ENCODE results near the gene CHST8.

Gene CHST8

DNA sequence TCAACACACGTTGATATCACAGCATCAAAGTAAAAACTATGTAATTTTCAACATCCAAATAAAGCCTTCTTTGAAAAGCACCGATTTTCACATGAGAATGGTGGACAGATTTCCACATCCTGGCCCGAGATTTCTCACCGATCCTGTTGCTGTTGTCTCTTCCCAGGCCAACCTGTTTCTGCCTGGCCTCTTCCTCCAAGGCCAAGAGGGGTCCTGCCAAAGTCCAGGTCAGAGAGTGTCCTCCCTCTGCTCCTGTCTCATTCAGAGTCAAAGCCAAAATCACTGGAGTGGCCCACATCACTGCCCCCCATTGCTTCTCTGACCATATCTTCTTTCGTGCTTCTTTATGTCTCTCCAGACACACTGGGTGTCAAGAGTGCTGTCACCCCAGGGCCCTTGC, 49.5 kb downstream of the CHST8 start:
- no peak overlapping the region for H3K4me3 ChIP-seq (ENCODE audit: low read length, poor library complexity, severe bottlenecking)
- no peak overlapping the region for H3K9ac ChIP-seq (ENCODE audit: low read depth, low read length, poor library complexity, severe bottlenecking)
- no peak overlapping the region for H2AFZ ChIP-seq (ENCODE audit: low read length)
- H3K9me2 ChIP-seq (replicated peaks; ENCODE audit: low read depth, low read length), result no peaks in the 10 kb centered on the region
- no peaks in the 10 kb centered on the region for H3K36me3 ChIP-seq (ENCODE audit: insufficient read depth, low read length)
- no peaks in the 10 kb centered on the region for H3K27me3 ChIP-seq (ENCODE audit: insufficient read depth, low read length, poor library complexity, severe bottlenecking)
- H3K79me2 ChIP-seq (ENCODE audit: insufficient read depth, low read length), result no peaks in the 10 kb centered on the region
- no peaks in the 10 kb centered on the region for H4K20me1 ChIP-seq (ENCODE audit: insufficient read depth, low read length, poor library complexity, severe bottlenecking)
- no peaks in the 10 kb centered on the region for H3F3A ChIP-seq (ENCODE audit: low read depth)
- no peaks in the 10 kb centered on the region; the same call in 1 of the 2 replicates for H3K9me3 ChIP-seq (ENCODE audit: insufficient read depth, low read depth, low read length)
- TF ChIP-seq, protein P1, sequence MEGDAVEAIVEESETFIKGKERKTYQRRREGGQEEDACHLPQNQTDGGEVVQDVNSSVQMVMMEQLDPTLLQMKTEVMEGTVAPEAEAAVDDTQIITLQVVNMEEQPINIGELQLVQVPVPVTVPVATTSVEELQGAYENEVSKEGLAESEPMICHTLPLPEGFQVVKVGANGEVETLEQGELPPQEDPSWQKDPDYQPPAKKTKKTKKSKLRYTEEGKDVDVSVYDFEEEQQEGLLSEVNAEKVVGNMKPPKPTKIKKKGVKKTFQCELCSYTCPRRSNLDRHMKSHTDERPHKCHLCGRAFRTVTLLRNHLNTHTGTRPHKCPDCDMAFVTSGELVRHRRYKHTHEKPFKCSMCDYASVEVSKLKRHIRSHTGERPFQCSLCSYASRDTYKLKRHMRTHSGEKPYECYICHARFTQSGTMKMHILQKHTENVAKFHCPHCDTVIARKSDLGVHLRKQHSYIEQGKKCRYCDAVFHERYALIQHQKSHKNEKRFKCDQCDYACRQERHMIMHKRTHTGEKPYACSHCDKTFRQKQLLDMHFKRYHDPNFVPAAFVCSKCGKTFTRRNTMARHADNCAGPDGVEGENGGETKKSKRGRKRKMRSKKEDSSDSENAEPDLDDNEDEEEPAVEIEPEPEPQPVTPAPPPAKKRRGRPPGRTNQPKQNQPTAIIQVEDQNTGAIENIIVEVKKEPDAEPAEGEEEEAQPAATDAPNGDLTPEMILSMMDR (conservative IDR thresholded peaks at IDR 0.05; ENCODE audit: low read length), result no peak
- no peak for TF ChIP-seq EZH2phosphoT487 (IDR thresholded peaks at IDR 0.05; ENCODE audit: borderline replicate concordance)
- H3K4me2 ChIP-seq (ENCODE audit: low read depth, low read length, poor library complexity, severe bottlenecking), result no peak overlapping the region
- H3K4me1 ChIP-seq (ENCODE audit: insufficient read depth, low read length, poor library complexity, severe bottlenecking), result no peaks in the 10 kb centered on the region

- Histone ChIP-seq H3K27me3 (ENCODE audit: insufficient read depth, low read length, poor library complexity, severe bottlenecking) (no peaks in the 10 kb centered on the region), H3K4me1 (ENCODE audit: insufficient read depth, low read length, poor library complexity, severe bottlenecking) (no peaks in the 10 kb centered on the region), H3K4me2 (ENCODE audit: low read depth, low read length, poor library complexity, severe bottlenecking) (no peak overlapping the region), H3K79me2 (ENCODE audit: insufficient read depth, low read length) (no peaks in the 10 kb centered on the region), H3F3A (ENCODE audit: low read depth) (no peaks in the 10 kb centered on the region), H3K9ac (ENCODE audit: low read depth, low read length, poor library complexity, severe bottlenecking) (no peak overlapping the region), H4K20me1 (ENCODE audit: insufficient read depth, low read length, poor library complexity, severe bottlenecking) (no peaks in the 10 kb centered on the region), H3K9me3 (ENCODE audit: insufficient read depth, low read depth, low read length) (no peaks in the 10 kb centered on the region; the same call in 1 of the 2 replicates), H3K9me2 (replicated peaks; ENCODE audit: low read depth, low read length) (no peaks in the 10 kb centered on the region), H3K36me3 (ENCODE audit: insufficient read depth, low read length) (no peaks in the 10 kb centered on the region), H3K4me3 (ENCODE audit: low read length, poor library complexity, severe bottlenecking) (no peak overlapping the region), H2AFZ (ENCODE audit: low read length) (no peak overlapping the region)
- TF ChIP-seq, protein P1 (conservative IDR thresholded peaks at IDR 0.05; ENCODE audit: low read length), result no peak
- no peak for TF ChIP-seq EZH2phosphoT487 (IDR thresholded peaks at IDR 0.05; ENCODE audit: borderline replicate concordance)
These were observed 51.6 kb downstream of the CHST8 start for GRCh38 chr19:33673258-33673875.

GRCh38 chr19:33673996-33674625, 52.4 kb downstream of the CHST8 start:
- Histone ChIP-seq H4K20me1 (ENCODE audit: insufficient read depth, low read length, poor library complexity, severe bottlenecking) (no peaks in the 10 kb centered on the region), H3K9ac (ENCODE audit: low read depth, low read length, poor library complexity, severe bottlenecking) (no peak overlapping the region), H3K4me3 (ENCODE audit: low read length, poor library complexity, severe bottlenecking) (no peak overlapping the region), H3F3A (ENCODE audit: low read depth) (no peaks in the 10 kb centered on the region), H3K27me3 (ENCODE audit: insufficient read depth, low read length, poor library complexity, severe bottlenecking) (no peaks in the 10 kb centered on the region), H3K4me1 (ENCODE audit: insufficient read depth, low read length, poor library complexity, severe bottlenecking) (no peaks in the 10 kb centered on the region), H2AFZ (ENCODE audit: low read length) (no peak overlapping the region), H3K79me2 (ENCODE audit: insufficient read depth, low read length) (no peaks in the 10 kb centered on the region), H3K4me2 (ENCODE audit: low read depth, low read length, poor library complexity, severe bottlenecking) (no peak overlapping the region), H3K9me2 (replicated peaks; ENCODE audit: low read depth, low read length) (no peaks in the 10 kb centered on the region), H3K36me3 (ENCODE audit: insufficient read depth, low read length) (no peaks in the 10 kb centered on the region), H3K9me3 (ENCODE audit: insufficient read depth, low read depth, low read length) (no peaks in the 10 kb centered on the region; the same call in 1 of the 2 replicates)
- TF ChIP-seq, protein P1 (conservative IDR thresholded peaks at IDR 0.05; ENCODE audit: low read length), result no peak
- TF ChIP-seq EZH2phosphoT487 (IDR thresholded peaks at IDR 0.05; ENCODE audit: borderline replicate concordance), result no peak

Data from Loucy (cell line).